HL-60 (cell line): ENCODE data around the gene LARP6.

Experiments used
- DNase-seq, 2 experiments: peaks; one replicate each; pipeline ENCODE4 v3.0.0-alpha.2; 2010 to 2020; ENCODE audit warnings: low read depth in 1 of 2, low spot score in 1 of 2
- H3K27ac ChIP-seq: fragments of 250-450 bp; sonication (Bioruptor Pico); replicated peaks from 2 replicates; pipeline ENCODE4 v1.5.1; 2020; ENCODE audit warnings: mild to moderate bottlenecking, moderate library complexity
- H3K27me3 ChIP-seq: fragments of 250-450 bp; sonication (Bioruptor Pico); 2 replicates; pipeline ENCODE4 v1.5.1; 2021; ENCODE audit warnings: mild to moderate bottlenecking, moderate library complexity; ENCODE audit not compliant: insufficient read depth, poor library complexity, severe bottlenecking
- H3K4me3 ChIP-seq: replicated peaks from 2 replicates; pipeline ENCODE4 v1.5.1; 2011; ENCODE audit warnings: mild to moderate bottlenecking, control low read depth, low read length; ENCODE audit not compliant: insufficient read depth
- CTCF ChIP-seq: IDR thresholded peaks from one replicate; pipeline ENCODE4 v1.5.1; 2011; ENCODE audit warnings: low read length, control low read depth, inconsistent platforms; ENCODE audit not compliant: insufficient read depth
- GABPA ChIP-seq: IDR thresholded peaks from 2 replicates; pipeline ENCODE4 v1.6.1; 2012; ENCODE audit warnings: low read depth
- POLR2AphosphoS5 ChIP-seq: IDR thresholded peaks from 2 replicates; pipeline ENCODE4 v1.6.1; 2012; ENCODE audit warnings: low read depth
- REST ChIP-seq: IDR thresholded peaks from 2 replicates; pipeline ENCODE4 v1.6.1; 2012; ENCODE audit warnings: low read depth; ENCODE audit not compliant: insufficient replicate concordance
- SPI1 ChIP-seq: IDR thresholded peaks from 2 replicates; pipeline ENCODE4 v1.6.1; 2012; ENCODE audit warnings: low read depth, mild to moderate bottlenecking, borderline replicate concordance

Gene LARP6

GRCh38 chr15:70802629-70803028 is 51.3 kb downstream of the LARP6 start:
- H3K4me3 ChIP-seq = no peak overlapping the region
- no peak overlapping the region for H3K27ac ChIP-seq
- H3K27me3 ChIP-seq = no peaks in the 10 kb centered on the region
- DNase-seq = no peak
- no peak for TF ChIP-seq SPI1
- TF ChIP-seq CTCF = no peak
- TF ChIP-seq POLR2AphosphoS5 = no peak
- TF ChIP-seq GABPA = no peak
- no peak for TF ChIP-seq REST

GRCh38 chr15:70801109-70801508 is 52.8 kb downstream of the LARP6 start:
- no peak overlapping the region for H3K4me3 ChIP-seq
- TF ChIP-seq POLR2AphosphoS5 = no peak
- no peak for TF ChIP-seq SPI1
- TF ChIP-seq REST = no peak
- TF ChIP-seq CTCF = no peak
- no peak for TF ChIP-seq GABPA
- H3K27ac ChIP-seq = no peak overlapping the region
- no peak for DNase-seq
- no peaks in the 10 kb centered on the region for H3K27me3 ChIP-seq

- H3K4me3 ChIP-seq = no peak overlapping the region
- TF ChIP-seq SPI1 (no peak), GABPA (no peak), POLR2AphosphoS5 (no peak), CTCF (no peak), REST (no peak)
- H3K27ac ChIP-seq = no peak overlapping the region
- H3K27me3 ChIP-seq = no peaks in the 10 kb centered on the region
- no peak for DNase-seq
These were observed 54.1 kb downstream of the LARP6 start for GRCh38 chr15:70799667-70800450.
